ENCODE data around the gene CLEC2D.

DNA sequence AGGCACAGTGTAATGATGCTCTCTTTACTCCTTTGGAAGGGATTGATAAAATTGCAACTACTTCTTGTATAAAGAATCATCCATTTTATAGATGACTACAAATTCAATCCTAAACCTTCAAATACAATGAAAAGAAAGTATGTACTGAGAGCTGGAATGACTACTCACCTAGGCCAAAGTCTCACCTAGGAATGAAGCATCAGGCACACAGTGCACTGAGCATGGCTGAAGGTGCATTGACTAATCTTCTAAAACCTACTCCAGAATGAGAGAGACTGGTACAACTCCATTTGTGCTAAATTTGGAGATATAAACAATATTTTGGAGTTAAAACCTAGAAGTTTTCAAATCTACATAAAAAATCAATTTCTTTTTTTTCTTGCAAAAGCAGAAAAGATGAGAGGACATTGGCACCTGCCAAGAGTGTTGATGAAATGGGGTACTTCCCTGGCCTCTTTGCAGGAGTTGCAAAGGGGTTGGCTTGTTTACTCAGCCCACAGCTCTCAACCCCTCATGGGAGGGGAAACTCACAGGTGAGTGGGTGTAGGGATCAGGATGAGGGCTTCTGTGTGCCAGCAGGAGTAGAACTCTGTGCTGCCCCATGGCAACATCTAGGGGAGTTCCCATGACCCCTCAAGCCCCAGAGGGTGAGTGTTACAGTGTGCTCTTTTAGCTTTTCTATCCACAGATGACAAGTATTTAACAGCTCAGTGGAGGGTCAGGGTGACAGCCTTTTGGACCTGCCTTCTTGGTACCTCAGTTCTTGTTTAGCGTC is 32.1 kb downstream of the CLEC2D start:
- TF ChIP-seq CTCF (IDR thresholded peaks at IDR 0.05 in 2 of 3, conservative IDR thresholded peaks at IDR 0.05 in 1 of 3; ENCODE audit: borderline replicate concordance in 1 of 3, insufficient read depth in 1 of 3, low read depth in 2 of 3, low read length in 2 of 3) (no peak), EZH2 (IDR thresholded peaks at IDR 0.05) (no peak), POLR2A (IDR thresholded peaks at IDR 0.05; ENCODE audit: borderline replicate concordance, extremely low read depth, insufficient read depth, insufficient read length) (no peak), ZFX (IDR thresholded peaks at IDR 0.05) (no peak), FOSL1 (IDR thresholded peaks at IDR 0.05; ENCODE audit: low read depth) (no peak), SRF (IDR thresholded peaks at IDR 0.05; ENCODE audit: low read depth) (no peak), SIN3A (IDR thresholded peaks at IDR 0.05; ENCODE audit: low read depth) (no peak), REST (IDR thresholded peaks at IDR 0.05; ENCODE audit: low read depth) (no peak), POLR2AphosphoS5 (IDR thresholded peaks at IDR 0.05; ENCODE audit: low read depth, low read length) (no peak), ELF1 (IDR thresholded peaks at IDR 0.05; ENCODE audit: borderline replicate concordance, low read depth) (no peak), RAD21 (IDR thresholded peaks at IDR 0.05; ENCODE audit: low read depth) (no peak), ZNF274 (IDR thresholded peaks at IDR 0.05; ENCODE audit: low read depth, low read length) (no peak), ZBTB33 (IDR thresholded peaks at IDR 0.05; ENCODE audit: extremely low read depth, insufficient replicate concordance, low read length) (no peak)
- TF ChIP-seq, protein P1, sequence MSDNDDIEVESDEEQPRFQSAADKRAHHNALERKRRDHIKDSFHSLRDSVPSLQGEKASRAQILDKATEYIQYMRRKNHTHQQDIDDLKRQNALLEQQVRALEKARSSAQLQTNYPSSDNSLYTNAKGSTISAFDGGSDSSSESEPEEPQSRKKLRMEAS (IDR thresholded peaks at IDR 0.05): no peak
